PC-9 (cell line): Measurements from ENCODE around the gene COQ4.

ENCODE experiments used
- CTCF ChIP-seq: fragments of 200-600 bp; sonication (generic); conservative IDR thresholded peaks from 2 replicates; pipeline ENCODE4 v1.6.1; 2017; ENCODE audit warnings: mixed run types, antibody characterized with exemption, mild to moderate bottlenecking, moderate library complexity
- EZH2 ChIP-seq: fragments of 200-600 bp; sonication (generic); IDR thresholded peaks from 2 replicates; pipeline ENCODE4 v1.8.0; 2017; ENCODE audit warnings: antibody characterized with exemption, low read depth

GRCh38 chr9:128293091-128293490, 29.5 kb upstream of the COQ4 start:
- TF ChIP-seq CTCF (no peak), EZH2 (no peak)
